GM12878 (cell line): ENCODE measurements around the gene KISS1. TPM values are rescaled to one million over a fixed set of nuclear protein-coding genes. Genes with fewer than 3 reads are reported as not detected.
A peak's percentile ranks its signal among the peaks of the same experiment; 100 is the strongest.

Experiments
- ATAC-seq: fragments of 200-7000 bp; cut with Tn5 transposase; 3 replicates; pipeline ENCODE4 v1.9.1; 2020; ENCODE audit warnings: mild to moderate bottlenecking, moderate library complexity
- BruUV-seq: library from RNA; stranded (reverse); fragments of 400-500 nt; replicated peaks from 2 replicates; lab custom pipeline; 2021; lab: Mats Ljungman, UMichigan
- CTCF ChIA-PET: fragments of 300-600 bp; sonication (Branson Sonifier 250); formaldehyde crosslinking; extraction: SDS; loops from one replicate; lab custom pipeline; 2021; ENCODE audit warnings: inconsistent platforms; lab: Yijun Ruan, JAX
- POLR2A ChIA-PET: fragments of 350-600 bp; formaldehyde crosslinking; extraction: SDS; loops from one replicate; lab custom pipeline; 2021; ENCODE audit warnings: inconsistent platforms; lab: Charles Lee
- RAD21 ChIA-PET: fragments of 300-600 bp; sonication (Branson Sonifier 250); formaldehyde crosslinking; loops from one replicate; lab custom pipeline; 2023; ENCODE audit warnings: antibody characterized with exemption; ENCODE audit not compliant: unreplicated experiment; lab: Charles Lee
- SMC1A ChIA-PET: fragments of 300-600 bp; sonication (Branson Sonifier 250); formaldehyde crosslinking; loops from one replicate; lab custom pipeline; 2023; ENCODE audit not compliant: unreplicated experiment, uncharacterized antibody; lab: Charles Lee
- DNase-seq: peaks from one replicate; pipeline ENCODE4 v3.0.0-alpha.2; 2011; ENCODE audit warnings: low read depth, low spot score
- FAIRE-seq: peaks from 3 replicates; lab custom pipeline; 2011; peaks lifted over from hg19 to GRCh38; lab: Jason Lieb, UNC
- H2AFZ ChIP-seq: 2 replicates; pipeline ENCODE4 v1.6.0; 2011; ENCODE audit warnings: low read depth, low read length, control low read depth; ENCODE audit not compliant: control insufficient read depth
- H3K27ac ChIP-seq: 2 replicates; pipeline ENCODE4 v1.5.1; 2011; ENCODE audit warnings: control low read depth; ENCODE audit not compliant: control insufficient read depth, insufficient read depth
- H3K27me3 ChIP-seq, 2 experiments: replicated peaks in 1 of 2; 2 replicates each; pipeline versions ENCODE4 v1.6.0 to v1.6.1; 2011; ENCODE audit warnings: low read length in 1 of 2; ENCODE audit not compliant: control insufficient read depth in 2 of 2, insufficient read depth in 2 of 2
- H3K36me3 ChIP-seq, 2 experiments: 2 replicates each; pipeline ENCODE4 v1.5.1; 2011; ENCODE audit warnings: low read length in 1 of 2; ENCODE audit not compliant: control insufficient read depth in 2 of 2, insufficient read depth in 2 of 2
- H3K4me1 ChIP-seq: 2 replicates; pipeline ENCODE4 v1.6.1; 2011; ENCODE audit warnings: mild to moderate bottlenecking, low read length, moderate library complexity, mixed read lengths; ENCODE audit not compliant: control insufficient read depth, insufficient read depth
- H3K4me2 ChIP-seq: 2 replicates; pipeline ENCODE4 v1.6.0; 2011; ENCODE audit warnings: control low read depth; ENCODE audit not compliant: control insufficient read depth, insufficient read depth
- H3K4me3 ChIP-seq: fragments of 200-600 bp; sonication (generic); 2 replicates; pipeline ENCODE4 v1.5.1; 2016
- H3K79me2 ChIP-seq: 2 replicates; pipeline ENCODE4 v1.6.0; 2011; ENCODE audit warnings: low read length; ENCODE audit not compliant: control insufficient read depth, insufficient read depth
- H3K9ac ChIP-seq: 2 replicates; pipeline ENCODE4 v1.8.0; 2011; ENCODE audit warnings: low read length, control low read depth, mixed read lengths; ENCODE audit not compliant: control insufficient read depth, insufficient read depth
- H3K9me3 ChIP-seq: replicated peaks from 3 replicates; pipeline ENCODE4 v1.5.1; 2011; ENCODE audit warnings: mild to moderate bottlenecking, low read length; ENCODE audit not compliant: control insufficient read depth, insufficient read depth
- H4K20me1 ChIP-seq: 2 replicates; pipeline ENCODE4 v1.6.0; 2011; ENCODE audit not compliant: control insufficient read depth, insufficient read depth
- CBX5 ChIP-seq: sonication (generic); IDR thresholded peaks from 2 replicates; pipeline ENCODE4 v1.6.1; 2016; ENCODE audit warnings: low read depth, moderate library complexity, mild to moderate bottlenecking, inconsistent platforms
- SMC3 ChIP-seq: IDR thresholded peaks from 2 replicates; pipeline ENCODE4 v1.6.1; 2011; ENCODE audit warnings: low read length, improper control_type of control experiment, borderline replicate concordance
- SRF ChIP-seq, 2 experiments: IDR thresholded peaks; 2 replicates each; pipeline ENCODE4 v1.6.1; 2011; ENCODE audit warnings: low read depth in 2 of 2, low read length in 2 of 2, mild to moderate bottlenecking in 1 of 2, moderate library complexity in 1 of 2
- WGBS: methylation state at CpG from one replicate; pipeline ENCODE4 v1.1.6; 2016; ENCODE audit warnings: low lambda C conversion rate; ENCODE audit not compliant: insufficient replicate concordance, insufficient coverage; ENCODE audit errors: missing lambda C conversion rate; 5-methylcytosine and 5-hydroxymethylcytosine counted together
- in situ Hi-C: fragments of 300-500 bp; cut with MboI; formaldehyde crosslinking; loops from 9 replicates; pipeline ENCODE4 v1.14.3; 2018; ENCODE audit warnings: mixed read lengths
- intact Hi-C: fragments of 100-400 bp; cut with micrococcal nuclease; formaldehyde crosslinking; loops from one replicate; pipeline ENCODE4 v1.14.2; 2022; ENCODE audit not compliant: unreplicated experiment
- polyA plus RNA-seq, 11 experiments: library from polyadenylated mRNA; depleted of rRNA in 4 of 11; unstranded in 6 of 11; stranded (reverse) in 5 of 11; fragments of >200 nt; fragmentation: Nextera tagmentation in 4 of 11; fragmentation: Illumina TruSeq in 1 of 11; extraction: Ambion mirVana in 4 of 11; extraction: Trizol in 1 of 11; gene quantifications; 1 replicate in 1 of 11; 2 replicates in 10 of 11; pipeline versions ENCODE4 v1.2.1 to v1.2.3, GENCODE V29; 2011 to 2016; ENCODE audit warnings: inconsistent platforms in 2 of 11, missing spikeins in 2 of 11, low read depth in 1 of 11
- total RNA-seq, 4 experiments: library from RNA; depleted of rRNA in 3 of 4; stranded (reverse); fragments of >200 nt in 3 of 4; fragmentation: Illumina TruSeq in 1 of 4; extraction: Trizol in 1 of 4; gene quantifications; 2 replicates each; pipeline versions ENCODE4 v1.2.1 to v1.2.3, GENCODE V29; 2013 to 2021
- TF ChIP-seq, protein P1 (sequence below): fragments of 450-650 bp; formaldehyde crosslinking; IDR thresholded peaks from 2 replicates; pipeline ENCODE4 v1.4.0; 2022; ENCODE audit warnings: mild to moderate bottlenecking, moderate library complexity
- TF ChIP-seq, protein P2 (sequence below): IDR thresholded peaks from 2 replicates; pipeline ENCODE4 v1.6.1; 2012; ENCODE audit warnings: low read depth, low read length, improper control_type of control experiment

Gene KISS1
- total and polyA plus RNA-seq, 10 of the 15 experiments (the other 5 are each of a cell fraction or from before 2014, with no cell fraction given): not detected

DNA sequence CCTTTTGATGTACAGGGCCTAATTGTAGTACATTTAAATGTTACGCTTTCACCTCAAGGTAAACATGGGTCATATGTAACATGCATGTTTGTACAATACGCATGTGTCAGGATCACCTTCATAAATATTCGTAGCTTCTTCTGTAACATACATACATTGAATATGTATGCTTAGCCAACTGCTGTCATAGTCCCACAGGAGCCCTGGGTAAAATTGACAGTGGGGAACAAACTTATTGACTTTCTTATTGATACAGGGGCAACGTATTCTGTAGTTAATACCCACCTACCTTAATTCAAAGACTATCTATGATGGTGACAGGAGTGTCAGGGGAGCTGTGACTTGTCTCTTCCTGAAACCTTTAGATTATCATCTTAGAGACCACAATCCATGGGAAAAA is 26.4 kb downstream of the KISS1 start:
- Histone ChIP-seq H3K27me3 (no peaks in the 10 kb centered on the region), H3K4me3 (no peak overlapping the region), H3K9ac (no peak overlapping the region), H2AFZ (no peak overlapping the region), H3K27ac (no peak overlapping the region), H3K4me1 (no peaks in the 10 kb centered on the region), H4K20me1 (no peaks in the 10 kb centered on the region), H3K4me2 (no peak overlapping the region), H3K79me2 (no peaks in the 10 kb centered on the region), H3K36me3 (no peaks in the 10 kb centered on the region), H3K9me3 (peaks cover 8% of the 10 kb centered on the region; the same call in 2 of the 3 replicates)
- RAD21 ChIA-PET: no interaction called here
- CTCF ChIA-PET: interaction anchor here (0.8 to 1.6 kb wide), 2 partner anchors 41 to 194 kb away, joined by 3 to 8 read pairs; no protein-coding TSS in a partner anchor
- FAIRE-seq: no peak
- in situ Hi-C loops (loop anchor here (5.0 to 10.0 kb wide), 3 partner anchors 37 to 335 kb away; no protein-coding TSS in a partner anchor), intact Hi-C loops (loop anchor here (10.0 kb wide), 2 partner anchors 225 to 335 kb away; no protein-coding TSS in a partner anchor)
- TF ChIP-seq, protein P1, sequence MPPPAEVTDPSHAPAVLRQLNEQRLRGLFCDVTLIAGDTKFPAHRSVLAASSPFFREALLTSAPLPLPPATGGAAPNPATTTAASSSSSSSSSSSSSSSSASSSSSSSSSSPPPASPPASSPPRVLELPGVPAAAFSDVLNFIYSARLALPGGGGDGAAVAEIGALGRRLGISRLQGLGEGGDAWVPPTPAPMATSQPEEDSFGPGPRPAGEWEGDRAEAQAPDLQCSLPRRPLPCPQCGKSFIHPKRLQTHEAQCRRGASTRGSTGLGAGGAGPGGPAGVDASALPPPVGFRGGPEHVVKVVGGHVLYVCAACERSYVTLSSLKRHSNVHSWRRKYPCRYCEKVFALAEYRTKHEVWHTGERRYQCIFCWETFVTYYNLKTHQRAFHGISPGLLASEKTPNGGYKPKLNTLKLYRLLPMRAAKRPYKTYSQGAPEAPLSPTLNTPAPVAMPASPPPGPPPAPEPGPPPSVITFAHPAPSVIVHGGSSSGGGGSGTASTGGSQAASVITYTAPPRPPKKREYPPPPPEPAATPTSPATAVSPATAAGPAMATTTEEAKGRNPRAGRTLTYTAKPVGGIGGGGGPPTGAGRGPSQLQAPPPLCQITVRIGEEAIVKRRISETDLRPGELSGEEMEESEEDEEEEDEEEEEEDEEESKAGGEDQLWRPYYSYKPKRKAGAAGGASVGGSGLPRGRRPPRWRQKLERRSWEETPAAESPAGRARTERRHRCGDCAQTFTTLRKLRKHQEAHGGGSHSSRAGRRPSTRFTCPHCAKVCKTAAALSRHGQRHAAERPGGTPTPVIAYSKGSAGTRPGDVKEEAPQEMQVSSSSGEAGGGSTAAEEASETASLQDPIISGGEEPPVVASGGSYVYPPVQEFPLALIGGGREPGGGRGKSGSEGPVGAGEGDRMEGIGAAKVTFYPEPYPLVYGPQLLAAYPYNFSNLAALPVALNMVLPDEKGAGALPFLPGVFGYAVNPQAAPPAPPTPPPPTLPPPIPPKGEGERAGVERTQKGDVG (CRISPR knock-in tag): no peak
- TF ChIP-seq SMC3 (no peak), SRF (IDR thresholded peaks at IDR 0.05; ENCODE audit: low read depth in 2 of 2, low read length in 2 of 2) (no peak), CBX5 (peak; percentile 31; the same call in 1 of the 2 replicates)
- TF ChIP-seq, protein P2, sequence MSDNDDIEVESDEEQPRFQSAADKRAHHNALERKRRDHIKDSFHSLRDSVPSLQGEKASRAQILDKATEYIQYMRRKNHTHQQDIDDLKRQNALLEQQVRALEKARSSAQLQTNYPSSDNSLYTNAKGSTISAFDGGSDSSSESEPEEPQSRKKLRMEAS: no peak
- no TSS peak for BruUV-seq
- SMC1A ChIA-PET: interaction anchor here (1.1 to 9.1 kb wide), 2 partner anchors 193 to 229 kb away, joined by 3 to 97 read pairs; partner anchors contain the start of gene PLEKHA6
- no peak for ATAC-seq
- POLR2A ChIA-PET: interaction anchor here (1.6 kb wide), 1 partner anchor 9 kb away, joined by 3 read pairs; no protein-coding TSS in a partner anchor
- WGBS: 34% methylated on average over 4 of the region's 4 CpGs
- DNase-seq: no peak
